GM12892 (cell line): Measurements from ENCODE around the gene PKP2.

Source experiments
- POLR2A ChIP-seq: IDR thresholded peaks from 2 replicates; pipeline ENCODE4 v1.6.1; 2011; ENCODE audit warnings: low read depth, low read length, control low read depth
- POLR2AphosphoS5 ChIP-seq: IDR thresholded peaks from 2 replicates; pipeline ENCODE4 v1.6.1; 2011; ENCODE audit warnings: low read depth, low read length, control low read depth

- TF ChIP-seq POLR2A (no peak), POLR2AphosphoS5 (no peak)
Measured at GRCh38 chr12:32860192-32860591, 36.4 kb downstream of the PKP2 start.
